Stomach (tissue), 4 donors: ENCODE results near the gene CNTN5.

Source experiments
- CTCF ChIP-seq, 7 experiments: fragments of 450-650 bp in 4 of 7; fragments of 200-600 bp in 3 of 7; sonication (generic) in 3 of 7; IDR thresholded peaks; one replicate each; pipeline ENCODE4 v1.5.1; 2016 to 2019; ENCODE audit warnings: antibody characterized with exemption in 7 of 7, control low read depth in 2 of 7, mild to moderate bottlenecking in 1 of 7
- EP300 ChIP-seq: sonication (generic); formaldehyde crosslinking; IDR thresholded peaks from one replicate; pipeline ENCODE4 v1.6.1; 2017; ENCODE audit warnings: antibody characterized with exemption
- POLR2A ChIP-seq, 4 donors: fragments of 450-650 bp; IDR thresholded peaks; one replicate each; pipeline ENCODE4 v1.6.1; 2016; ENCODE audit warnings: antibody characterized with exemption in 4 of 4, control low read depth in 2 of 4, mild to moderate bottlenecking in 1 of 4, moderate library complexity in 1 of 4

- TF ChIP-seq CTCF (IDR thresholded peaks at IDR 0.05) (no peak), POLR2A (IDR thresholded peaks at IDR 0.05) (no peak), EP300 (no peak)
Measured at GRCh38 chr11:99887481-99887880, 866.7 kb downstream of the CNTN5 start.
